NOMO-1 treated with DMSO at 0.1 percent for 48 hours (cell line): ENCODE measurements around the gene NEK10.
A peak's percentile ranks its signal among the peaks of the same experiment; 100 is the strongest.
"Not testable (repeated sequence)": the region's sequence is repeated elsewhere in the genome, so short reads cannot be mapped to it uniquely, and the experiment has no call there.

Source experiments
- DNase-seq: peaks from one replicate; lab custom pipeline; 2025; ENCODE audit not compliant: unreplicated experiment; lab: John Stamatoyannopoulos, UW

Gene NEK10

DNA sequence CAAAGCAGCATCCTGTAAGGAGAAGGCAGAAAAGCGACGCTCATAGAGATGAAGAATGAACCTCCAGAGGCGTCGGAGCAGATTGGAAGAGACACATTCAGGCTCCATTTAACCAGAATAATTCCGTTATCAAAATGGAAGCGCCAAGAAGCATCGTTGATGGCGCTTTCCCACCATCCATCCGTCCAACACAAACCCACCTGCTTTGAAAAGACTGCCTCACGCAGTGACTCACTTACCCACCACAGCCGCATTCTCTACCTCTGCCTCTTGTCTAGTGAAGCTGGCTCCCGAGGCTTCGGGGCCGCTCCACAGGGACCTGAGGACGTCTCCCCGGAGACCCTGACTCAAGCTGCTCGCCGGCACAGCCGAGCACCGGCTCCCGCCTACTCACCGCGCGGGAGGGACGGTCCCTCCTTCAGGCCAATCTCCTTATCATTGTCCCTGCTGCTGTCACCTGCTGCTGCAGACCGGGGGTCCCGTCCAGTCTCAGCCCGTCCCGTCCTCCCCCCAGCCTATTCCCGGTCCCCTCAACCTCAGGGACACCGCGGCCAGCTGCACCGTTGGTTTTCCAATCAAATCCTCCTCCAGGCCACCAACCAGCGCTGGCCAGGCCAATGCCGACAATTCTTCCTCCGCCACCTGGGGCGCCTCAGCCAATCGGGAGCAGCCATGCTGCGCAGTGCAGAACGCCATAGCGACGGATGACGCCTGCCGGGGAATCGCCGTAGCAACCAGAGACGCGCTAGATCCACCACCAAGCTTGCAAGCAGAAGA lies at the start of gene NEK10:
NEK10 (minus strand) TSS at position 553 of the 777 bp plus-strand sequence. CDS start 16,501 bp downstream, outside the sequence.
- DNase-seq: peak; percentile 90

DNA sequence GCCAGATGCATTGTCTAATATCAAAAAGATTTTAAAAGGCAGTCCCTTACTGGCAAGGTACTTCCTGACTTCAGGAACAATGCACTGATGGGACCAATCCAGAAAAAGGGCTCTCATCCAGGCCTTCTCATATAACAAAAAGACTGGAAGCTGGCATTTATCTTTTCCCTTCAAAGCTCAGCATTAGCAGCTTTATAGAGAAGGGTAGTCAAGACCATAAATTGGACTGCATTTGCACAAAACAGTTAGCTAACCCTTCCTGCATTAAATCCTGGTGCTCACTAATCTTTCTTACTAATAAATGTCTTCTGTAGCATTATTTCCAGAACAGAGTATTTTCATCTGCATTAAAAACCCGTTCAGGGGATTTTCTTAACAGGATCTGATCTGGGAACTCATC lies 46.0 kb upstream of the NEK10 start:
- no peak for DNase-seq

DNA sequence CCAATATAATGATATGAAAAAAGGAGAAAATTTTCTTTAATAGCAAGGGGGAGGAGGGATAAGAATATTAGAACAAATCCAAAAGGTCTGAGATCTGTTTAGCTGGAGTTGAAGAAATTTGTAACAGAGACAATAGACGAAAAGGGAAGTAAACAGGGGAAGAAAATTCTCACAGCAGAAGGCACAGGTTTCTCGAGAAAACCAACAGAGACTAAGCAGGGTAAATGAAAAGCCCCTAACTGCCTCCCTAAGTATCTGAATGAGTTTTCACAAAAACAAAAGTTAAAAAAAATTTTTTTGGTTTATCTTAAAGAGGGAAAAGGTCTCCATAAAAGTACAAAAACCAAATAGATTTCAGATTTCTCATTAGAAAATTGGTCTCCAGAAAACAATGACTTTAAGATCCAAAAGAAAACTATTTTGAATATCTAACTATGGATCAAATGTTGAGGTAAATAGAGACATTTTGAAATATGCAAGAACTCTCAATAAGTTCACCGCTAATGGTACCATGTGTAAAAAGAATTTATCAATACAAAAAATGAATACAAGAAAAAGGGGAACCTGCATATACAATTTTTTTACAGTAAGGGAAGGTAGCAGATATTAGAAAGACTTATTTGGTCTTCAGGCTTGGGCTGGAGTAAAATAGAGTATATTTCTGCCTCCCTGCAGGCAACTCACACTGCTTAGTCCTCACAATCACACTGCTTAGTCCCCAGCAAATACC lies 23.9 kb upstream of the NEK10 start:
- DNase-seq: no peak

DNA sequence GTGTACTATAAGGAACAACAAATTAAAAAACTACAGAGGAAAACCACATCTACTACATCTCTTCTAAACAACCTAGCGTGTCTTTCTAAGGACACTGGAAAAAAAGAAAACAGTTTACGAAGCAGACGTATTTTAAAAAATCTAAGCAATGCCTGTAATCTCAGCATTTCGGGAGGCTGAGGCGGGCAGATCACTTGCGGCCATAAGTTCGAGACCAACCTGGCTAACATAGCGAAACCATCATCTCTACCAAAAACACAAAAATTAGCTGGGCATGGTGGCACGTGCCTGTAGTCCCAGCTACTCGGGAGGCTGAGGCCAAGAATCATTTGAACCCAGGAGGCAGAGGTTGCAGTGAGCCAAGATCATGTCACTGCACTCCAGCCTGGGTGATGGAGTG lies 23.2 kb upstream of the NEK10 start:
- not testable (repeated sequence) for DNase-seq

GRCh38 chr3:27391796-27392195 lies 22.6 kb upstream of the NEK10 start:
- DNase-seq: no peak

DNA sequence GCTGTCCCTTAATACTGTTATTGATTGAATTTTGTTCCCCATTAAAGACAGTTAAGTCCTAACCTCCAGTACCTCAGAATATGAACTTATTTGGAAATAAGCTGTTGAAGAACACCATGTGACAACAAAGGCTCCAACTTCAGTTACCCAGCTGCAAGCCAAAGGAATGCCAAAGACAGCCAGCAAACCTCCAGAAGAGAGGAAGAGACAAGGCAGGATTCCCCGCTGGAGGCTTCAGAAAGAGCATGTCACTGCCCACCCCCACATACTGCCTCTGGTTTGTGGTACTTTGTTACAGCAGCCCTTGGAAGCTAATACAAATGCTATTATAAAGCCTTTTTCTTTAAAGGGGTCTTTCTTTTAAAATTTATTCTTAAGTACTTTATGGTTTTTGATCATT lies 18.4 kb upstream of the NEK10 start:
- DNase-seq: no peak

DNA sequence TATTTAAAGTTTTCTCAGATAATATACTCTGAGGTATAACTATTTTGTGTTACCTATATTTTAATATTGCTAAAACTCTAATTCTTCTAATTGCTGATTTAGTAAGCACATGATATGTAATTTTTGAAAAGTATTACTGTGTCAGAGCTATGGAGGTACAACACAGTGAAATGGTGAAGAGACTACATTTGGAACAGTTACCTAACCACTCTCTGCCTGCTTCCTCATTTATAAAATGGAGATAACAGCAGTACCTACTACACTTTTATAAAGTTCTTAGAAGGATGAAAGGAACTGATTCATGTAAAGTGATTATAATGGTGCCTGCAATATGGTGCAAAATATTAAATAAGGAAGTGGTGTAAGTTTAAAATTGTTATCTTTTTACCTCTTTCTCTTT lies 16.3 kb upstream of the NEK10 start:
- peak; percentile 61 for DNase-seq

DNA sequence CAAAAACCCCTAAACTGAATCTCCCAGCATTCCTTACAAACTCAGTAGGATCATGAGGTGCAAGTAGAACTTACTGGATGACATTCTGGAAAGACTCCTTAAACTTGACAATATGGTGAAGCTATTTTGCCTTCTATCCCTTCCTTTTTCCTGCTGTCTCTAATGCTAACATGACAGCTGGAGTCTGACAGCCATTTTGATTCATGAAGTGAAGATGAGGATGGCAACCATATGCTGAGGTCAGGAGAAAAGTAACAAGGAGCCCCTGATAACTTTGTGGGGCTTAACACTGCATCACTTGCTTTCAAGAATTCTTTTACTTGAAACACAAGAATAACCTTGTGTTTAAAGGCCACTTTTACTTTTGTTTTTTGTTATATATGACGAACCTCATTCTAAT lies 15.0 kb upstream of the NEK10 start:
- DNase-seq: no peak

GRCh38 chr3:27380433-27381357 lies 11.5 kb upstream of the NEK10 start:
- DNase-seq: no peak

DNA sequence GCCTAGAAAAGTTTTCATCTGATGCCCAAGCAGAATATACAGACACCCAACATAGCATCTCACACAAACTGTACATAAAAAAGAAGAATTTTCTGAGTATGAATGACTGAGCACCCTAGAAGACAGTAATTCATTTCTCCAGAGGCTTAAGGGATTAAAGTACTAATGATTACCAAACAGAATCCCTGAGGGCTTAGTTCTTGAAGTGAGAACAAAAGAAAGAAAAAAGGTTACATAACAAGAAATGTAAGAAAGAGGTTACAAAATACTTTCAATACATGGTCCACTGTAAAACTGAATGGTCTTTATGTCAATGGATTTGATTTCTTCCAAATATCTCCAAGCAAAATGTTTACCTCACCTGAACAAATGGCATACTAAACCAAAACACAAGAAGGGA lies 9.1 kb upstream of the NEK10 start:
- no peak for DNase-seq

DNA sequence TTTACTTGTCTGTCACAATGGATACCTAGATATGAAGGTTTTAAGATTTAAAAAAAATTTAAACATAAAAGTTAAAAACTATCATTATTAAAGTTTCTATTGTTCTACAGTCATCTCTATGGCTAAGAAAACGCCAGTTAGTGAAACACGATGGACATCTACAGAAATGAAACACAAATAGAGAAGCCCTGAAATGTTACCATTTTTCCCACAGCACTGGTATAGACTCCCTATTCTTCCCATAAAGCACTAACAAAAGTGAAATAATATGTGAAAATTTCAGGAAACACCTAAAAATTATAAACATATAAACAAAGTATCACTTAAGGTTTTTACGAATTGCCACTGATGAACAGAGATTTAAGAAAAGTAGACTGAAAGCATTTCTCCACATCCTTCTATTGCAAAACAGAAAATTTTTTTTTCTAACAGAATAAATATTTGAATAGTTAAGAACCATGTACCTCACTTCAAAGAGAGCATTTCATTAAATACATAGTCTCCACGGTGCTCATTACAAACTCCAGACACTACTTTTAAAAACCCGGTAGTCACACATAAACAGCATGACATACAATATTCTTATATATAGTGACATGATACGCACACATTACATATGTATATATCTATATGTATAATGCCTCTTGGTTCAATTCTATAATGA lies 7.1 kb upstream of the NEK10 start:
- DNase-seq: no peak

DNA sequence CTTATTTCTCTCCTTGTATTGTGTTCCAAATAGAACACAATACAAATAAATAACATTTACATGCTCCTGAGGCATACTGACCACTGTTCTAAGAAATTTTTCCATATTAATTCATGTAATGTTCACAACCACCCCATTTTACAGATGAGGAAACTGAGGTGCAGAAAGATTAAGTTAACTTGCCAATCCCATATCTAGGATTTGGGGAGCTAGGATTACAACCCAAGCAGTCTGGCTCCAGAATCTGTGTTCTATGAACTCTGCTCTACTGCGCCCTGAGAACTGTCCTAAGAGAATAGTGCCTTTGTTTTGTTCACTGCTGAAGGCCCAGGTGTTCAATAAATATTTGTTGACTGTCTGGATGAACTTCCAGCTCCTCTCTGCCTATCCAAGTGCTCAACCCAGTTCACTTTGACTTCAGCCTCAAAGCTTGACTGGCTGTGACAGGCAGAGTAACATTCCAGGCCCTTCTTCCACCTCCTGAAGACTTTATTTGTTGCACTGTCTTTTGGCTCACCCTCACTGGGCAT lies 3.1 kb downstream of the NEK10 start:
- no peak for DNase-seq

DNA sequence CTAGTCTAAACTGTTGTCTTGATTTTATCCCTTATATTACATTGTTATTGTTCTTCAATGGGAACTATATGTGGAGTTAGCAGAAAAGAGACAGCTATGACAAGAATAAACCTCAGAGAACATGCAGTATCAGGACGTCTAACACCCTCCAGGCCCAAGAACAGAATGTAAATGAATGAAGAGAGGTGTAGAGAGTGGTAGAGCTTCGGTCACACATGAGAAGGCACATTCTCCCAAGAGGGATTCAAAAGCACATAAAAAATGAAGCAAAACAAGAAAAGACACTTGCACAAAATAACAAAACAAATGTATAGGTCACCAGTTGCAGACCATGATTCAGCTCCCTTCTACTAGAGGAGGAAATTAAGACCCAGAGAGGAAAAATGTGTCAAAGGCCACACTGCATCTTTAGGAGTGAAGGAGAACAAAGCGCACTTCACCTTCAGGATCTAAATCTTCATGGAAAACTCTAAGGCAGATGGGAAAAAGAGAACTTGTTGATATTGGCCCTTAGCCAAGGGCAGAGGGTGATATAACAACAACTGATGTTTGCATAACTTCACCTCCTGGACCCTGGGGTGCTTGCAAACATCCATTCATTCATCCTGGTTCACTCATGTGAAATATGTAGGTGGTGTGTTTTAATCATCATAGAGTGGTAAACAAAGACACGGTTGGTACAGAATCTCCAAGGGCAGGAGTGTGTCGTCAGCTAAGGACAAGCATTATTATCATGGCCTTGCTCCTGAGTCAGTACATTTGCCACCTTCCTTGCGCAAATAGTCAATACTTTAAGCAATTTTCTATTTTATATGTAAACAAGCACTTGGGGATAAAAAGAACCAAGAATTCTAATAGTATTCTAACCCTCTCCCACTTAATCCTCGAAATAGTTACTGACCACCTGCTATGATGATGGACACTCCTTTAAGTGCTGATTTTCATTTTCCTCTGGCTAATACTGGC lies 8.8 kb downstream of the NEK10 start:
- DNase-seq: no peak

DNA sequence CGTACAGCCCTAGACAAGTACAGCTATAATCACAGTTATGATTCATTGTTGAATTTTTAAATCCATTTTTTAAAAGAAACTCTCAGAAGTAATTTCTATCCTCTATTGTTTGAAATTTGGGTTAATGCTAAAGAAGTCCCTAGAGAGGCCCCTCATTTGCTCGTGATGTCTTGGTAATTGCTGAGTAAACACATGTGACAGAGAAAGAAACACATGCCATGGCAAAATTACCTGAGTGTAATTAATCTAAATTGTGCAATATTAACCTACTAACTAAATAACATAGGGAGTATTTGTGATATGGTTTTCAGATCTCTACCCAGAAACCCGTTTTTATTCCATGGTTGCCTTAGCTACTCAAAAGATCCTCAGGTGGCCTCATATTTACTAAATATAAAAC lies 10.8 kb downstream of the NEK10 start:
- no peak for DNase-seq

- DNase-seq: peak; percentile 68
These were observed 11.4 kb downstream of the NEK10 start for GRCh38 chr3:27357665-27358258.

GRCh38 chr3:27356976-27357375 lies 12.2 kb downstream of the NEK10 start:
- no peak for DNase-seq

- DNase-seq: no peak
These were observed 14.5 kb downstream of the NEK10 start for GRCh38 chr3:27354588-27355203.

DNA sequence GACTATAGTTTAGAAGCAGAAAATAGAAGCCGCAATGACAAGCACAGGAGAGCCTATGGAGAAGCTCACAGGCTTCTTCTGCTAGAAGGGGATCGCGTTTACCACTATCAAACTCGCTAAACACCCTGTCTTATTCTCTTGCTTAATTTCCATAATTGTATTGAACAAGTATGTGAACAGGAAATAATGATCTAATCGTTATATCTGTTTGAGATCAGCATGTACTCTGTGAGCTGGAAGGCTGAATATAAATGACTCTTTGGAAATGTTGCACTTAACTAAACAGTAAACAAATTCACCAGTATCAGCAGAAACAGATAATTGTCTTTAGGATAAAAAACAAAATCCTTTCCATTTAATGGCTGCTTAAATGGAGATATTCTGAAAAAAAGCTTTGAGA lies 15.0 kb downstream of the NEK10 start:
- DNase-seq: no peak

DNA sequence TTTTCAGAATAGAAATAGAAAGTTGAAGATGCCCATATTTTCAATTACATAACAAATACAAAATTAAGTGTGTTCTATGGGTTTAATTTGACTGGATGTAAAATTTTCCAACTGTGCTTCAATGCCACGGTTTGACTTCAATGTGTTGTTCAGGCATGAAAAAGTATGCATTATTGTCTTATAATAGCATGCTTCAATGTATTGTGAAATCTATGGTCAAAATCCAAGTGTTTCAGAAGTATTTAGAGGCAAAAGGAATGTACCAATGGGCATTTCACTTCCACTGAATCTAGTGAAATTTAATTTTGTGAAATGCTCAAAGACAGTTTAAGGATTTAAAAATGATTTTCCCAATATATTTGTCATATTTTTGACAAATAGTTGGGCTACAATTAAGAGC lies 16.0 kb downstream of the NEK10 start:
- no peak for DNase-seq
